ENCODE measurements around the gene SH3GLB2. TPM values are rescaled to one million over a fixed set of nuclear protein-coding genes. Genes with fewer than 3 reads are reported as not detected.

Gene SH3GLB2
- 10 to 100 TPM; 38.1 to 56.1 (median 42.7) TPM for total RNA-seq (2021; fragmentation: NEBNext Ultra II Directional; extraction: Animal tissue kit (Norgen Biotek cat#: 25700))
- long read RNA-seq, partial matches to known transcripts = 2 of 6 reads
- long read RNA-seq, other reads (novel, unspliced or antisense) = 3 of 6 reads

DNA sequence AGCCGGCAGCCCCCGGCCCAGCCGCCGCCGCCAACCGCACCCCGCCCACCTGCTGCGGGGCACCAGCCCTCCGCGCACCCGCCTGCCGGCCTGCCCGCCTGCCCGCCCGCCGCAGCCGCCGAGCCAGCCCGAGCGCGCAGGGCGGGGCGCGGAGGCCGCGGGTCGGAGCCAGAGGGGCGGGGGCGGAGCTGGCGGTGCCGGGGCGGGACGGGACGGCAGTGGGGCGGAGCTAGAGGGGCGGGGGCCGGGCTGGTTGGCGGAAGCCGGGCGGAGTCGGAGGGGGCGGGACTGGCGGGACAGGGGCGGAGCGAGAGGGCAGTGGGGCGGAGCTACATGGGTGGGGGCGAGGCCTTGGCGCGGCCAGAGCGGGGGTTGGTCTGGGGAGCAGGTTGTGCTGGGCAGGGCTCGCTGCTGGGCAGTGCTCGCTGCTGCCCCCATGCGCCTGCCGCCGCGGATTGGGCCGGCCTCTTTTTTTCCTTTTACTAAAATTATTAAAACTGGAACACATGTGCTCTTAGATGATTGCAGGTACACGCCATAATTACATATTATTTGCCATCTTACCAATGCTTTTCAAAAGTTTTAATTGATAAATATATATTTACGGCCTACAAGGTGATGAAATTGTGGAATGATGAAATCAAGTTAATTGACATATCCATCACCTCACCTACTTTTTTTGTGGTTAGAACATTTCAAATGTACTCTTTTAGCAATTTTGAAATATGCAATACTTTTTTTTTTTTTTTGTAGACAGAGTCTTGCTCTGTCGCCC is at the start of gene SH3GLB2:
Gene SH3GLB2 (minus strand): TSS at position 140 of the 775 bp plus-strand sequence. CDS start 177 bp downstream, outside the sequence.
- TF ChIP-seq, protein P1, sequence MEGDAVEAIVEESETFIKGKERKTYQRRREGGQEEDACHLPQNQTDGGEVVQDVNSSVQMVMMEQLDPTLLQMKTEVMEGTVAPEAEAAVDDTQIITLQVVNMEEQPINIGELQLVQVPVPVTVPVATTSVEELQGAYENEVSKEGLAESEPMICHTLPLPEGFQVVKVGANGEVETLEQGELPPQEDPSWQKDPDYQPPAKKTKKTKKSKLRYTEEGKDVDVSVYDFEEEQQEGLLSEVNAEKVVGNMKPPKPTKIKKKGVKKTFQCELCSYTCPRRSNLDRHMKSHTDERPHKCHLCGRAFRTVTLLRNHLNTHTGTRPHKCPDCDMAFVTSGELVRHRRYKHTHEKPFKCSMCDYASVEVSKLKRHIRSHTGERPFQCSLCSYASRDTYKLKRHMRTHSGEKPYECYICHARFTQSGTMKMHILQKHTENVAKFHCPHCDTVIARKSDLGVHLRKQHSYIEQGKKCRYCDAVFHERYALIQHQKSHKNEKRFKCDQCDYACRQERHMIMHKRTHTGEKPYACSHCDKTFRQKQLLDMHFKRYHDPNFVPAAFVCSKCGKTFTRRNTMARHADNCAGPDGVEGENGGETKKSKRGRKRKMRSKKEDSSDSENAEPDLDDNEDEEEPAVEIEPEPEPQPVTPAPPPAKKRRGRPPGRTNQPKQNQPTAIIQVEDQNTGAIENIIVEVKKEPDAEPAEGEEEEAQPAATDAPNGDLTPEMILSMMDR (IDR thresholded peaks at IDR 0.05) = peak; percentile 89
- H3K4me3 Mint-ChIP-seq = peak within 1 kb of the TSS; percentile 88
- no peaks in the 10 kb centered on the region for H3K9me3 Mint-ChIP-seq
- peaks cover 3% of the 10 kb centered on the region; the same call in 1 of the 2 replicates for H3K27me3 Mint-ChIP-seq (ENCODE audit: insufficient read depth)
- peak; percentile 94 for DNase-seq
- H3K36me3 Mint-ChIP-seq (ENCODE audit: low read depth) = no peaks in the 10 kb centered on the region
- H3K27ac Mint-ChIP-seq = peak within 1 kb of the TSS; percentile 27; the same call in 1 of the 2 replicates
- H3K4me1 Mint-ChIP-seq (ENCODE audit: low read depth) = peaks cover 26% of the 10 kb centered on the region

DNA sequence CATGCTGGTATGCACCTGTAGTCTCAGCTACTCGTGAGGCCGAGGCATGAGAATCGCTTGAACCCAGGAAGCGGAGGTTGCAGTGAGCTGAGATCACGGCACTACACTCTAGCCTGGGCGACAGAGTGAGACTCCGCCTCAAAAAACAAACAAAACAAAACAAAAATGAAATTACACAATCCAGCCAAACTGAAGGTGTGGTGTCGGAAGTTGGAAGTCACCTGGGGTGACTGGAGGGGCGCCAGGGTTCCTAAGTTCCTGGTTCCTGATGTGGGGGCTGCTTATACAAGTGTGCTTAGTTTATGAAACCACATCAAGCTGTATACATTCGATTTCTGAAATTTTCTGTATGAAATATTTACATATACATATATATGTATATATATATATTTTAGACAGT is 49.1 kb upstream of the SH3GLB2 start:
- no peak for DNase-seq
- H3K4me3 Mint-ChIP-seq = no peak overlapping the region
- H3K27me3 Mint-ChIP-seq (ENCODE audit: insufficient read depth) = peaks cover 1% of the 10 kb centered on the region; the same call in 1 of the 2 replicates
- TF ChIP-seq, protein P1 (IDR thresholded peaks at IDR 0.05) = no peak
- no peak overlapping the region for H3K27ac Mint-ChIP-seq
- peaks cover 16% of the 10 kb centered on the region for H3K4me1 Mint-ChIP-seq (ENCODE audit: low read depth)
- H3K9me3 Mint-ChIP-seq = no peaks in the 10 kb centered on the region
- no peaks in the 10 kb centered on the region for H3K36me3 Mint-ChIP-seq (ENCODE audit: low read depth)

DNA sequence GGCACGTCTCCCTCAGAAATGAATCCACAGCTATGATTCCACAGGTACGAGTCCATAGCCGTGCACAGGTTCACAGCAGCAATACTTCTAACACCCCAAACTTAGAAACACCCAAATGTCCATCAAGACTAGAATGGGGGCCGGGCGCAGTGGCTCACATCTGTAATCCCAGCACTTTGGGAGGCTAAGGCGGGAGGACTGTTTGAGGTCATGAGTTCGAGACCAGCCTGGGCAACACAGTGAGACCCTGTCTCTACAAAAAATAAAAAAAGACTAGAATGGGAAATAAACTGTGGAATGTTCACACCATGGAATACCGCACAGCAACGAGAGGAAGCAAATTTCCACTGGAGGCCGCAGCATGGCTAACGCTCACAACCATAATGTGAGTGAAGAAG is 48.5 kb upstream of the SH3GLB2 start:
- DNase-seq = no peak
- Mint-ChIP-seq H3K4me1 (ENCODE audit: low read depth) (peaks cover 10% of the 10 kb centered on the region), H3K27ac (no peak overlapping the region), H3K36me3 (ENCODE audit: low read depth) (no peaks in the 10 kb centered on the region), H3K4me3 (no peak overlapping the region), H3K9me3 (no peaks in the 10 kb centered on the region), H3K27me3 (ENCODE audit: insufficient read depth) (peaks cover 1% of the 10 kb centered on the region; the same call in 1 of the 2 replicates)
- TF ChIP-seq, protein P1 (IDR thresholded peaks at IDR 0.05) = no peak

DNA sequence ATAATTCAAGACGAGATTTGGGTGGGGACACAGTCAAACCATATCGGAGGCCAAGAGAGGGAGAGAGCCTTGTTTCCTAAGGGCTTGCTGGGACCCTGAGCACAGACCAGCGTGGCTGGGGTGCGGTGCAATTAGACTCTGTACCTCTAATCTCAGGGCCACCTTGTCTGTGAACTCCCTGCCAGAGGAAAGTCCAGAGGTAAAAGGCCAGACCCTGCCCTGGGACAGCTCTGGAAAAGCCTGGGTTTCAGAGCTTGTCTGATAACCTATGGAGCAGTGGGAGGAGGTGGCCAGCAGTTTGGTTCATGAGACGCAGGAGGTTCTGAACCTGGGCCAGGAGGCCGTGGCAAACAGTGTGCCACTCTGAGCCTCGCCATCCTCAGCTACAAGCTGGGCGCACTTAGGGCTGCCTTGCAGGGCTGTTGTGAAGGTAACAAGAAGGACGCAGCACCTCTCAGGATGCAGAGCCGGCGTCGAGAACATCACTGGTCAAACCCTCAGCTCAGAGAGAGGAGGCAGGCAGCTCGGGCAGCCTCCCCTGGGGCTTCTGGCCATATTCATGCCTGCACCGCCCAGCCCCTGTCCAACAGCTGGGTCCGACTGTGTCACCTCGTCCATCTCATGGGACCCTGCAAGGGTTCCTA is 48.0 kb upstream of the SH3GLB2 start:
- Mint-ChIP-seq H3K36me3 (ENCODE audit: low read depth) (no peaks in the 10 kb centered on the region), H3K9me3 (no peaks in the 10 kb centered on the region), H3K4me1 (ENCODE audit: low read depth) (peaks cover 9% of the 10 kb centered on the region), H3K4me3 (no peak overlapping the region), H3K27ac (no peak overlapping the region), H3K27me3 (ENCODE audit: insufficient read depth) (peaks cover 1% of the 10 kb centered on the region; the same call in 1 of the 2 replicates)
- TF ChIP-seq, protein P1 (IDR thresholded peaks at IDR 0.05) = no peak
- no peak for DNase-seq

DNA sequence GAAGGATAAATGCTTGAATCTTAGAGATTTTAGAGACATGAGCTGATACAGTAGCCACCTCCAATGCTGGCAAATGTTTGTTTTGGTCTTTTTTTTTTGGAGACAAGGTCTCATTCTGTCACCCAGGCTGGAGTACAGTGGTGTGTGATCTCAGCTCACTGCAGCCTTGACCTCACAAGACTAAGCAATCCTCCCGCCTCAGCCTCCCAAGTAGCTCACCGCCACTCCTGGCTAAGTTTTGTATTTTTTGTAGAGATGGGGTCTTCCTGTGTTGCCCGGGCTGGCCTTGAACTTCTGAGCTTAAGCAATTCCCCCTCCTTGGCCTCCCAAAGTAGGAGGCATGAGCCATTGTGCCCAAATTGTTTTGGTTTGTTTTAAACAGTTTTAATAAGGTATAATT is 46.0 kb upstream of the SH3GLB2 start:
- no peaks in the 10 kb centered on the region for H3K9me3 Mint-ChIP-seq
- no peak overlapping the region for H3K27ac Mint-ChIP-seq
- no peaks in the 10 kb centered on the region for H3K4me1 Mint-ChIP-seq (ENCODE audit: low read depth)
- H3K4me3 Mint-ChIP-seq = no peak overlapping the region
- H3K27me3 Mint-ChIP-seq (ENCODE audit: insufficient read depth) = peaks cover 1% of the 10 kb centered on the region; the same call in 1 of the 2 replicates
- DNase-seq = no peak
- TF ChIP-seq, protein P1 (IDR thresholded peaks at IDR 0.05) = no peak
- no peaks in the 10 kb centered on the region for H3K36me3 Mint-ChIP-seq (ENCODE audit: low read depth)

All from HFFc6 (cell line).